Tibial nerve (tissue), 4 donors: Measurements from ENCODE around the gene KLHDC10.

Experiments
- CTCF ChIP-seq, 5 experiments: fragments of 200-600 bp in 3 of 5; fragments of 450-650 bp in 2 of 5; sonication (generic) in 3 of 5; IDR thresholded peaks; one replicate each; pipeline ENCODE4 v1.5.1; 2016 to 2019; ENCODE audit warnings: antibody characterized with exemption in 5 of 5, mild to moderate bottlenecking in 3 of 5, moderate library complexity in 2 of 5
- EP300 ChIP-seq, 2 donors: sonication (generic); formaldehyde crosslinking; IDR thresholded peaks; one replicate each; pipeline ENCODE4 v1.6.1; 2017; ENCODE audit warnings: antibody characterized with exemption in 2 of 2, mild to moderate bottlenecking in 1 of 2
- POLR2A ChIP-seq, 2 donors: fragments of 450-650 bp; IDR thresholded peaks; one replicate each; pipeline ENCODE4 v1.6.1; 2017; ENCODE audit warnings: antibody characterized with exemption in 2 of 2, mild to moderate bottlenecking in 2 of 2, moderate library complexity in 2 of 2

GRCh38 chr7:130062246-130062645 is 8.1 kb upstream of the KLHDC10 start:
- no peak for TF ChIP-seq CTCF (IDR thresholded peaks at IDR 0.05)
- no peak for TF ChIP-seq EP300 (IDR thresholded peaks at IDR 0.05)
- no peak for TF ChIP-seq POLR2A (IDR thresholded peaks at IDR 0.05)
